OCI-LY7 (cell line): Measurements from ENCODE around the gene NOL4L.

ENCODE experiments used
- EZH2phosphoT487 ChIP-seq: fragments of 200-600 bp; sonication (generic); IDR thresholded peaks from 2 replicates; pipeline ENCODE4 v1.6.1; 2018; ENCODE audit warnings: low read depth, borderline replicate concordance, mild to moderate bottlenecking, mixed run types, antibody characterized with exemption, low read length, moderate library complexity, mixed read lengths
- TF ChIP-seq, protein P1 (sequence below): fragments of 200-600 bp; sonication (generic); conservative IDR thresholded peaks from 2 replicates; pipeline ENCODE4 v1.5.1; 2014; ENCODE audit warnings: mild to moderate bottlenecking, antibody characterized with exemption, low read length, moderate library complexity, mixed read lengths

DNA sequence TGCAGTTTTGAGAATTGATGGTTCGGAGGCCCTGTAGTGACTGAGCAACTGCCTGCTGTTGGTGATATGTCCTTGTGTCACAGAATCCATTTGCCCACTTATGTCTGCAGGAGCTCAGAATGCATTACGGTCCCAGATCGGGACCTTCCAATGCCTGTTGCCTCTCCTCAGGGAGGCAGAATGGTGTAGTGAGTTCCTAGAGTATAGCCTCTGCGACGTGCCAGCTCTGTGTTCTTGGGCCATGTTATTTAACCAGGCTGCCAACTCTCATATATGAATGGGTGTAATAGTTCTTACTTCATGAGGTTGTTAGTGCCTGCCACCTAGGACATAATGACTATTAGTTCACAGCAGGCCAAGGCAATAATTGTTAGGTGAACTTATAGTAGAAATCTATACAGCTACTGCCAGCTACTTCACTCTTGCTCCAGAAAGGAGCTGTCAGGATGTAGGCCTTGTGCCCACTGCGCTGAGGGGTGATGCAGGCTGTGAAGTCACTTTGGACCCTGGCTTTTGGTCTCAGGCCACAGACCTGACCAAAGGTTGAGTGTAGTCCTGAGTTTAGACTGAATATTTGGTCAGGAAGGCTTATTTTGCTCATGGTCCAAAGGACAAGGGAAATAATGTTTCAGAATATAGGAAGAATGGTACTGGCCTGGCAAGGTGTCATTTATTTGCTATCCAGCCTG is 144.9 kb downstream of the NOL4L start:
- TF ChIP-seq, protein P1, sequence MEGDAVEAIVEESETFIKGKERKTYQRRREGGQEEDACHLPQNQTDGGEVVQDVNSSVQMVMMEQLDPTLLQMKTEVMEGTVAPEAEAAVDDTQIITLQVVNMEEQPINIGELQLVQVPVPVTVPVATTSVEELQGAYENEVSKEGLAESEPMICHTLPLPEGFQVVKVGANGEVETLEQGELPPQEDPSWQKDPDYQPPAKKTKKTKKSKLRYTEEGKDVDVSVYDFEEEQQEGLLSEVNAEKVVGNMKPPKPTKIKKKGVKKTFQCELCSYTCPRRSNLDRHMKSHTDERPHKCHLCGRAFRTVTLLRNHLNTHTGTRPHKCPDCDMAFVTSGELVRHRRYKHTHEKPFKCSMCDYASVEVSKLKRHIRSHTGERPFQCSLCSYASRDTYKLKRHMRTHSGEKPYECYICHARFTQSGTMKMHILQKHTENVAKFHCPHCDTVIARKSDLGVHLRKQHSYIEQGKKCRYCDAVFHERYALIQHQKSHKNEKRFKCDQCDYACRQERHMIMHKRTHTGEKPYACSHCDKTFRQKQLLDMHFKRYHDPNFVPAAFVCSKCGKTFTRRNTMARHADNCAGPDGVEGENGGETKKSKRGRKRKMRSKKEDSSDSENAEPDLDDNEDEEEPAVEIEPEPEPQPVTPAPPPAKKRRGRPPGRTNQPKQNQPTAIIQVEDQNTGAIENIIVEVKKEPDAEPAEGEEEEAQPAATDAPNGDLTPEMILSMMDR, result no peak
- TF ChIP-seq EZH2phosphoT487, result no peak
